GM18526 (cell line): ENCODE data around the gene RBMX2.
A peak's percentile ranks its signal among the peaks of the same experiment; 100 is the strongest.

Experiments used
- POLR2A ChIP-seq: IDR thresholded peaks from 3 replicates; pipeline ENCODE4 v1.6.1; 2011; ENCODE audit not compliant: insufficient read length; ENCODE audit errors: extremely low read depth

Gene RBMX2, protein sequence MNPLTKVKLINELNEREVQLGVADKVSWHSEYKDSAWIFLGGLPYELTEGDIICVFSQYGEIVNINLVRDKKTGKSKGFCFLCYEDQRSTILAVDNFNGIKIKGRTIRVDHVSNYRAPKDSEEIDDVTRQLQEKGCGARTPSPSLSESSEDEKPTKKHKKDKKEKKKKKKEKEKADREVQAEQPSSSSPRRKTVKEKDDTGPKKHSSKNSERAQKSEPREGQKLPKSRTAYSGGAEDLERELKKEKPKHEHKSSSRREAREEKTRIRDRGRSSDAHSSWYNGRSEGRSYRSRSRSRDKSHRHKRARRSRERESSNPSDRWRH

DNA sequence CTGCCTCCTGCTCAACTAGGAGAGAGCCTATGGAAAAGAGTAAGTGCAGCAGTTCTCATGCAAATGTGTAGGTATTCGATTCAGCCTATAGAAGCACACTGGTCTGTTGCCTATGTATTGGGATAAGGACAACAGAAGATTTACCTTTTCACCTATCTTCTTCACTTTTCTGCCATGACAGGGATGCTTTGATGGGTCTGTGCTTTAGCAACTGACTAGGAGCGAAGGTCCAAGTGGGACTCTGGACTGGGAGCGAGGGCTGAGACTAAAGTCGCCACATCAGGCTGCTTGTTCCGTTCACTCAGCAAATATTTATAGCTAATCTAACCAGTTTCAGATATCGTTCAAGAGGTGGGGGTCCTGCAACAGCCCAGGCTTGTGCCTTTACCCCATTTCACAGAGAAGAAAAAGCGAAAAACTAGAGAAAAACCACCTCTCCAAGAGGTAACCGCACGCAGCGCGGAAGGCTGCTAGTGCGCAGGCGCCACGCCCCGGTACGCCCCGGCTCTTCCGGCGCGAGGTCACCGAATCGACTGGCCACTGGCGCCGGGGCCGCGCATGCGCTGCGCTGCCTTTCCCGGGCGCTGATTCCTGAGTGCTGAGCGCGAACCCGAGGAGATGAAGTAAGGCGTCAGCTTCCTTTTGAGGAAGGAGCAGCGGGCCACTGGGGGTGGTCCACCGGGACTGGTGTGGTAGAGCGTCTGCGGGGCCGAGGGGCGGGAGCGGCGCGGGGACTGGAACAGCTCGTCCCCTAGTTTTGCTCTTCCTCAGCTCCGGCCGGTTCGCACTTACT is at the start of gene RBMX2:
RBMX2 (plus strand) TSS at position 573 of the 793 bp plus-strand sequence; CDS start at position 619, 46 bp downstream.
- peak; percentile 68 for TF ChIP-seq POLR2A

DNA sequence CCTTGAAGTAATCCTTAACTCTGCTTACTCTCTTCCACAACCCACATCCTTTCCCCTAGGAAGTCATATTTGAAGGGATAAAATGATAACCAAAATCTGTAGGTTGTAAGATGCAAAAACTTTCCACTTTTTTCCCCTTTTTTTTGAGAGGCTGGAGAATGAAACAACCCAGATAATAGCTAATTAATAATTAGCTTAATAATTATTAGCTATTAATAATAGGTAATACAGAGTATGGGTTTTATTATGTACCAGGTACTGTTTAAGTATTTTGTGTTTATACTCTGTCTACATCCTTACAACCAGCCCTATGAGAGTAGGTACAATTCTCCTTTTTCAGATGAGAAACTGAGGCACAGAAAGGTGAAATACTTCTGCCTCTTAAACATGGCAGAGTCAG is 25.7 kb upstream of the RBMX2 start:
- TF ChIP-seq POLR2A, result no peak

GRCh38 chrX:130378024-130378669 is 23.6 kb upstream of the RBMX2 start:
- no peak for TF ChIP-seq POLR2A

GRCh38 chrX:130385520-130385919 is 16.3 kb upstream of the RBMX2 start, which contains the start of gene GPR119:
Gene GPR119, minus strand, starts transcription at chrX:130385674. Its CDS starts 227 bp downstream, at chrX:130385447.
- no peak for TF ChIP-seq POLR2A

- no peak for TF ChIP-seq POLR2A
These were observed 15.4 kb upstream of the RBMX2 start for GRCh38 chrX:130386408-130386808.

- TF ChIP-seq POLR2A, result no peak
These were observed 8.2 kb upstream of the RBMX2 start for GRCh38 chrX:130393451-130394074.

DNA sequence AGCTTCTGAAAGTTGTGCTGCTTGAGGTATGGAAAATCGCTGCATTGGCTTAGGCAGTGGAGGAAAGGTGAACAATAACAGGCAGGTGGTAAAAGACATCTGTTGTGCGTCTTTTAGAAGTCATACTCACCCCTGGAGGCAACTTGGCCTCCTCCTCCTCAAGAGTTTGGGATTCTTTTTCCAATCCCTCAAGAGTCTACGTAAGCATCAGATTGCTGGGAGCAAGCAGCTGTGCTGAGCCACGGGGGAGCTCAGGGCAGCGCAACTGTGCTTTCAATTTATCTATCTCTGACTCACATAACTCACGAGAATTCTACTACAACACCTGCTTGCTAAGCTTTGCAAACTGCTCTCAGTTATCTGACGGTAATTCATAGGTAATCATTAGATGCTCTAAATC is 6.4 kb upstream of the RBMX2 start:
- no peak for TF ChIP-seq POLR2A

GRCh38 chrX:130402208-130402684 is 459 bp downstream of the RBMX2 start:
- no peak for TF ChIP-seq POLR2A

- no peak for TF ChIP-seq POLR2A
These were observed 11.6 kb downstream of the RBMX2 start for GRCh38 chrX:130413415-130413814.

DNA sequence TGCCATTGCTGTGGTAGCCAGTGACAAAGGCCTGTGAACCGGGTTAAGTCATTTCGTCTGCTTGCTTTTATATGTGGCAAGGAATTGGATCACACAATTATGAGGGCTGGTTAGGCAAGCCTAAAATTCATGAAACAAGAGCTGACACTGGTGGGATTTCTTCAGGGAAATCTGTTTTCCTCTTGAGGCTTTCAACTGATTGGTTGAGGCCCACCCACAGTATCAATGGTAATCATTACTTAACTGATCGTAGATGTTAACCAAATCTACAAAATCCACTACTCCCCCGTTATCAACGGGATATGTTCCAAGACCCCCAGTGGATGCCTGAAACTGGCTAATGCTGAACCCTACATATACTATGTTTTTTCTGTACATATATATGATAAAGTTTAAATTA is 13.0 kb downstream of the RBMX2 start:
- no peak for TF ChIP-seq POLR2A

DNA sequence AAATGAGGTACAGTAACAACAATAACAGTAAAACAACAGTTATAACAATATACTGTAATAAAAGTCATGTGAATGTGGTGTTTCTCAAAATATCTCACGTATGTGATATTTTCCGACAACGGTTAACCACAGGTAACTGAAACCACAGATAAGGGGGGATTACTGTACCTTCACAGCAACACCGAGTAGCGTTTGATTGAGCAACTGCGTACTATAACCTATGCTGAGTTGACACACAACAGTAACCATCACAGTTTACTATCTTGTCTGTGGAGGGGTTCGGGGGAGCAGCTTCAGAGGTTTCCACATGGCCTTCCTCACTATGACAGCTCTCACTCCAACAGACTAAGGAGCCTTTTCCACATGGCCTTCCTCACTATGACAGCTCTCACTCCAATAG is 13.4 kb downstream of the RBMX2 start:
- TF ChIP-seq POLR2A, result no peak

DNA sequence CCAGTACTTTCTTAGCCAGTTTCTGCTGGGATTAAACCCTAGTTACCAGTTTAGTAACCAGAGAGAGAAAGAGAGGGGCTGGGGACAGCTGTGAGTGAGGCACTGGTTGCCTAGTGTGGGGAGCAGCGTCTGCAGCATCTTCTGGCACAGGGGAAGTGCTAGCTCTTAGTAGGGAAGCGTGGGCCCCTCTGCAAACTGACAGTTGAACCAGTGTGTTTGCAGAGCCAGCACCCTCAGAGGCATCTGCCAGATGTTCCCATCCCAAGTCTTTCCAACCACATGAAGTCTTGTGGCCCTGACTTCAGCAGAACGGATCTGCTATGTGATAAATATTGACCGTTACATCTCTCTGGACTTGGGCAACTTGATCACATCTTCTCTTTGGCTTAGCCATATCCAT is 15.0 kb downstream of the RBMX2 start:
- no peak for TF ChIP-seq POLR2A

- TF ChIP-seq POLR2A, result no peak
These were observed 16.3 kb downstream of the RBMX2 start for GRCh38 chrX:130418066-130418465.

GRCh38 chrX:130418740-130419139 is 17.0 kb downstream of the RBMX2 start:
- TF ChIP-seq POLR2A, result no peak

GRCh38 chrX:130419263-130419662 is 17.5 kb downstream of the RBMX2 start:
- no peak for TF ChIP-seq POLR2A
